Hindlimb muscle (tissue), 1 donor: ENCODE measurements around the gene TBXA2R. TPM values are rescaled to one million over a fixed set of nuclear protein-coding genes. Genes with fewer than 3 reads are reported as not detected.
"Not testable (repeated sequence)": the region's sequence is repeated elsewhere in the genome, so short reads cannot be mapped to it uniquely, and the experiment has no call there.

Experiments
- DNase-seq: peaks from one replicate; pipeline ENCODE4 v3.0.0-alpha.2; 2013
- polyA plus RNA-seq: library from polyadenylated mRNA; unstranded; fragments of 120-200 nt; gene quantifications from one replicate; pipeline ENCODE4 v1.2.1, GENCODE V29; 2013; ENCODE audit not compliant: insufficient read length

The TBXA2R gene
- polyA plus RNA-seq, 1 donor: 3.4 TPM

- no peak for DNase-seq
These were observed 31.8 kb upstream of the TBXA2R start for GRCh38 chr19:3638208-3639193.

GRCh38 chr19:3637621-3638020, 30.9 kb upstream of the TBXA2R start:
- DNase-seq: no peak

GRCh38 chr19:3636962-3637361, 30.3 kb upstream of the TBXA2R start:
- DNase-seq: no peak

- no peak for DNase-seq
These were observed 29.8 kb upstream of the TBXA2R start for GRCh38 chr19:3636506-3636905.

- no peak for DNase-seq
These were observed 27.9 kb upstream of the TBXA2R start for GRCh38 chr19:3634496-3635045.

- DNase-seq: no peak
These were observed 26.9 kb upstream of the TBXA2R start for GRCh38 chr19:3633559-3633988.

- DNase-seq: no peak
These were observed 26.3 kb upstream of the TBXA2R start for GRCh38 chr19:3632739-3633558.

GRCh38 chr19:3632098-3632497, 25.4 kb upstream of the TBXA2R start:
- DNase-seq: no peak

GRCh38 chr19:3631053-3631861, 24.6 kb upstream of the TBXA2R start:
- no peak for DNase-seq

- DNase-seq: not testable (repeated sequence)
These were observed 22.1 kb upstream of the TBXA2R start for GRCh38 chr19:3628766-3629165.

- no peak for DNase-seq
These were observed 20.7 kb upstream of the TBXA2R start for GRCh38 chr19:3627351-3627723.

GRCh38 chr19:3626473-3627350, 20.0 kb upstream of the TBXA2R start, which contains the start of gene CACTIN:
Gene CACTIN (minus strand): TSS chr19:3626790. CDS start chr19:3626762, 28 bp downstream.
- peak; percentile 96 for DNase-seq

- DNase-seq: no peak
These were observed 19.4 kb upstream of the TBXA2R start for GRCh38 chr19:3625996-3626472.

GRCh38 chr19:3623716-3624115, 17.0 kb upstream of the TBXA2R start:
- DNase-seq: no peak

GRCh38 chr19:3622224-3622623, 15.5 kb upstream of the TBXA2R start:
- no peak for DNase-seq

GRCh38 chr19:3621689-3622088, 15.0 kb upstream of the TBXA2R start:
- no peak for DNase-seq

GRCh38 chr19:3620817-3621547, 14.3 kb upstream of the TBXA2R start:
- DNase-seq: no peak

- no peak for DNase-seq
These were observed 13.6 kb upstream of the TBXA2R start for GRCh38 chr19:3620145-3620816.

GRCh38 chr19:3619631-3620012, 12.9 kb upstream of the TBXA2R start:
- DNase-seq: no peak
